ENCODE data around the gene OR2T3.
"Not testable (repeated sequence)": the region's sequence is repeated elsewhere in the genome, so short reads cannot be mapped to it uniquely, and the experiment has no call there.

OR2T3 gene

DNA sequence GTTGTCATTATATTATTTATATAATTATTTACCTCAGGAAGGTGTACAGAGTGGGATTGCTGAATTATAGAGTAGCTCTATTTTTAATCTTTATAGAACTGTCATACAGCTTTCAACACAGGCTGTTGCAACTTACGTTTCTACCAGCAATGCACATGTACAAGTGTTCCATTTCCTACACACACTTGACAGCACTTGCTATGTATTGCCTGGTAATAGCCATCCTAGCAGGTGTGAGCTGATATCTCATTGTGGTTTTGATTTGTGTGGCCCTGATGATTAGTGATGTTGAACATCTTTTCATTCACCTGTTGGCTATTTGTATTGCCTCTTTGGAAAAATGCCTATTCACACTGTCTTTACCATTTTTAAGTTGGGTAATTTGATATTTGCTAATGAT lies 2.5 kb downstream of the OR2T3 start:
- DNase-seq = not testable (repeated sequence)

DNA sequence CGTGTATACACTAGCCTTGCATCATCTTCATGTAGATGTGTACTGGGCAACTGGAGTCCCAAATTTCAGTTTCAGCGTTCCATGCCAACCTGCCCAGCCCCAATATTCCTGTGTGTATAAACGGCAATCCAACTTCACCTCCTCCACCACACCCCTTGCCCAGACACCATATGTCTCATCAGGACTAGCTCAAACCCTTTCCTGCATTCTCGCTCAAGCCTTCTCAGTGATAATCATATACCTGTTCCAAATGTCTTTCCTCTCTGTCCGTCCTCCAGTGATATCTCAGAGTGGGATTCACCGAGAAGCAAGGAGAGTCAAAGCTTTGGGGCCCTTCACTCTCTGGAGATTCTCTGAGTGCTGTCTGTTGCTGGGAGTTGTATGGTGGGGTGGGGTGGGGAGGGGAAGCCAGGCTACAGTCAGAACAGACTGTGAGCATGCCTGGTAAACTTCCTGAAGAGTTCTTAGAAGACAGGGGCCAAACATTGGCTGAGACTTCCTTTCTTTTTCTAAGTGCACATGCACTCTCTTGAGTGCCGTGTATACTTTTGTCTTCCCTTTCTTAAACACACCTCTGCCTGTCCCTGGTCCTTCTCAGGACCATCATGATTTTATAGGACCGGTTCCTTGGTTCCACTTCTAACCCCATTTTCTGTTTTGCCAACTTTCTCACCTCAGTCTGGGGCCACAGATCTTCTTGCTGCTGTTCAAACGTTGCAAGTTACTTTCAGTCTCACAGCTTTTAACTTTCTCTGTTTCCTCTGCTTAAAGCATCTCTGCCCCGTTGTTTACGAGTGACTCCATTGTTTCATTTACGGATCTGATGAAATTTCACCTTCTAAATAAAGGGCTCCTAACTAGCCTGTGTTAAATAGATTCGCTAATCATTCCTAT lies 8.8 kb downstream of the OR2T3 start:
- not testable (repeated sequence) for DNase-seq

DNA sequence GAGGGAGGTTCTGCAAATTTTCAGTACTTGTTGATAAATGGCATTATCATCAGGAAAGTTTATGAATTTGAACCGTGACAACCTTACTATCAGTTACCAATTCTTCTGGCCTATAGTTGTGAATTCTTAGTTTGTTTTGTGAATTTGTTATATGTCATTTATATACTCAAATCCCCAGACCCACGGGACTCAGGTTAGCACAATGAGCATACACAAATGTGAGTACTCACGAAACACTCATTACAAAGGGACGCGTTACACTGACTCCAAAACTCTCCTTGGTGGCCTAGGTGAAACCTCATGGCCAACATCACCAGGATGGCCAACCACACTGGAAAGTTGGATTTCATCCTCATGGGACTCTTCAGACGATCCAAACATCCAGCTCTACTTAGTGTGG lies 15.1 kb downstream of the OR2T3 start, which contains the start of gene OR2T5:
Gene OR2T5, plus strand, starts transcription at position 301 of the 400 bp plus-strand sequence. Its CDS starts 0 bp downstream, at position 301.
- not testable (repeated sequence) for DNase-seq

DNA sequence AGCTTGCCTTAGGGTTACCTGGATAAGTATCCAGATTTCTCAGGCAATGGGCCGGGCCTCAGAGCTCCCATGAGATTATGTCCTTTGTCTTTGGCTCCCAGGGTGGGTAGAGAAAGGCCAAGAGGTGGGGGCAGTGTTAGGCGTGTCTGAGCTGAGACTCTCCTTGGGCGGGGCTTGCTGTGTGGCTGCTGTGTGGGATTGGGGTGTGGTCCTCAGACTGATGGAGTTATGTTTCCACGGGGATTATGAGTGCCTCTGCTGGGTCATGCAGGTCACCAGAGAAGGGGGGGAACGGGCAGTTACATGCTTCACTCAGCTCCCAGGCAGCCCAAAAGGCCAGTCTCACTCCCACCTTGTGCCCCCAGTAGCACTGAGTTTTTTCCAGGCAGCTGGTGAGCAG lies 23.5 kb downstream of the OR2T3 start:
- not testable (repeated sequence) for DNase-seq

DNA sequence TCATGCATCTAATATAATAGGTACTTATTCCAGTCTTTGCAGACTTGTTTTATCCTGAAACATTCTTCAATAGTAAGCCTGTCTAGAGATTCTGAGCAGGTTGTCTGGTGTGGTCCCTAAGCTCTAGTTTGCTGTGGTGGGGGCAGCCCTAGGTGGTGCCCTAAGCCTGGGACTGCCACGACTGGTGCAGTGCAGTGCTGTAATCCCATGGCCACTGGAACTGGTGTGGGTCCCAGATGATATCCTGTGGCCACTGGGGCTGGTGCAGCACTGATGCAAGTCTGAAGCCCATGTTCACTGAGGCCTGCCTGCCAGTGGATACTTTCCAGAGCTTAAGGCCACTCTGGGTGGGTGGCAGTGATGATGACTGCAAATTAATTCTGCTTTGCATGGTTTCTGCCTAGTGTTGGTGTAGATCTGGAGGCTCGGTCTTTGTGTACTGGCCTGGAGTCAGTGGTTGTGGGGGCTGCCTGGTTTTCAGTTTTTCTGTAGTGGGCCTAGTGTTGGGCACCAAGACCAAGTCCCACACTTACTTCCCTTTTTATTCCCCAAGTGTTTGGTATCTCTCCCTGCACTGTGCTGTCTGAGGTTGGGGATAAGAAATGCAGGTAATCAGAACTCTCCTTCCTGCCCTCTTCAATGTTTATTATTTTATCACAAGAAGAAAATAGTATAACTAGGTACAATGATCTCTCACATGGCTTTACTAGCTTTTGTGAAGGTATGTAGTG lies 27.3 kb downstream of the OR2T3 start:
- DNase-seq = not testable (repeated sequence)

DNA sequence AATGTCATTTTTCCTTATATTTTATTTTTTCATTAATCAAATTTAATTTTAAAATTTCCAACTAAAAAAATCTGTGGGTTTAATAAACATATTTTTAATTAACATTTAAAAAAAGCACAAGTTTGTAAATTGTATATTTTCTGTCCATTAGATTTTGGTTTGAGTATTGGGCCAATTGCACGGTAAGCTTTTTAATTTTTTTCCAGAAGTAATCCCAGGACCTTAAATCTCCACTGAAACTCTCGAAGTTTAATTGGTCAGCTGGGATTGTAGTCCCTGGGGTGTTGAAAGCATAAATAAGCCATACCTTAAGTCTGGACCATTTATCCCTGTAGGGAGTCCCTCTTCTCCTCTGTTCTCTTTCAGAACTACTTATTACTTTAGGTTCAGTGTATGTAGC lies 34.6 kb downstream of the OR2T3 start, which contains the start of gene OR2G6:
Gene OR2G6, plus strand, starts transcription at position 301 of the 400 bp plus-strand sequence. CDS start 13,574 bp downstream, outside the sequence.
- DNase-seq = not testable (repeated sequence)

DNA sequence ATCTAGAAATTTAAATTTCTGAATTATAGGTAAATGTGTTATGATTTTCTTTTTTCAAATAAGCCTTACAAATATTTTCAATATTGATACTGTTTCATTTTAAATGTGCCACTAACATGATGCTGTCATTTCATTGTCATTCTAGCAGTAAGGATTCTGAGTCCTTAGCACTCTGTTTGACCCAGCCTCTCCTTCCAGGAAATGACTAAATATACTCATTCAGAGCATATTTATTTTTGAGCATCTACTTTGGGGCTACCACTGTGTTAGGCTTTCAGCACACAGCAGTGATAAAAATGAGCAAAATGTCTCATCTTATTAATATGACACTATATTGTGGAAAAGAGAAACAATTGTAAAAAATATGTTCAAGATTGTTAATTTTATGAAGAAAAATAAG lies 37.1 kb downstream of the OR2T3 start:
- DNase-seq = not testable (repeated sequence)

DNA sequence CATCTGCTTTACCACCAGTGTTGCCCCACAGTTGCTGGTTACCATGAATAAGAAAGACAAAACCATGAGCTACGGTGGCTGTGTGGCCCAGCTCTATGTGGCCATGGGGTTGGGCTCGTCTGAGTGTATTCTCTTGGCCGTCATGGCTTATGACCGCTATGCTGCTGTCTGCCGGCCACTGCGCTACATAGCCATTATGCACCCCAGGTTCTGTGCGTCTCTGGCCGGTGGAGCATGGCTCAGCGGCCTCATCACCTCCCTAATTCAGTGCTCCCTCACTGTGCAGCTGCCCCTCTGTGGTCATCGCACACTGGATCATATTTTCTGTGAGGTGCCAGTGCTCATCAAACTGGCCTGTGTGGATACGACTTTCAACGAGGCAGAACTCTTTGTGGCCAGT lies 48.7 kb downstream of the OR2T3 start:
- DNase-seq = no peak

Measured in NCI-H69 (cell line).